T-helper 2 cell treated with Interferon-gamma antibody and Interleukin-4, amounts not matched to agents 100 ng/mL and 5 ng/mL, for 36 hours (primary cell): ENCODE results near the gene ANO10. TPM values are rescaled to one million over a fixed set of nuclear protein-coding genes. Genes with fewer than 3 reads are reported as not detected.

ENCODE experiments used
- intact Hi-C: fragments of 100-400 bp; cut with micrococcal nuclease; formaldehyde crosslinking; loops from one replicate; pipeline ENCODE4 v1.15.1; 2023
- total RNA-seq: library from RNA; stranded (reverse); gene quantifications from 2 replicates; pipeline ENCODE4 v1.2.3, GENCODE V29; 2022

The ANO10 gene
- total RNA-seq, 1 donor from 2014 or later, result 11.3 TPM

DNA sequence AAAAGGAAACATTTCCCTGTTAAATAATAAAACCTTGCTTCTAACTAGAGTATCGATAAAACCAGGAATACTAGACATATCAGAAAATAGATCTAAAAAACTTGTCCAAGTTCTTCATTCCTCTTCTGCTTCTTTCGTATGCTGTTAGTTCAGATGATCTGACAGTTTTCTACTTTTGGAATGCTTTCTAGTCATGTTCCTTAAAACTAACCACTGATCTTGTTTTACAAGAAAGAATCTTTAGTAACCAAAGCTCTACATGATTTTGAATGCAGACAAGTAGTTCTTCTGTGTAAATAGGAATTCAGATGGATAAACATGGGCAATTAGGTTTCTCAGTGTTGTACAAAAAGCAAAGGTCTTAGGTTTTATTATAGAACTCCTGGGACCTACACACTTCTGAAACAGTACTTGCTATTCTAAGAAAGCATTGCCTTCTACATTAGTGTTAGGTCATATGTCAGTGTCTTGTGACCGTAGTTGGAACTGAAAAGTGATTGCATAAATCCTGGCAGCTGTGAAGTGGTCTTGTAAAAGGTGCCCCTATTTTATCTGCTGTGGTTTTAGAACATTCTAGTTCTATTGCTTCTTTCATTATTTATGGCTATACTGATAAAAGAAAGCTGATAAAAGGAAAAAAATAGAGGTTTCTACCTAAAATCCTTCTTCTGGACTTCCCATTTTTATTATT, 294.8 kb downstream of the ANO10 start:
- intact Hi-C loops, result no loop called here

DNA sequence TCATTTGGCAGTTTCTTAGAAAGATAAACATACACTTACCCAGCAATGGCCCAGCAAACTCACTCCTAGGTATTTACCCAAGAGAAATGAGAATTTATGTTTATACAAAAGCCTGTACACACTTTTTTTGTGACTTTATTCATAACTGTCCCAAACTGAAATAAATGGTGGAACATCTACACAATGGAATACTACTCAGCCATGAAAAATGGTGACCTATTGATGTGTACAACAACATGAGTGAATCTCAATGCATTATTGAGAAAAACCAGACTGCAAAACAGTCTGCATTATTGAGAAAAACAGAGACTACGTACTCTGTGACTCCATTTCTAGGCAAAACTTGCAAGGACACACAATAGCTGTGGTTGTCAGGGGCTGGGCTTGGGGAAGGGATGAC, 298.3 kb downstream of the ANO10 start:
- intact Hi-C loops, result no loop called here

DNA sequence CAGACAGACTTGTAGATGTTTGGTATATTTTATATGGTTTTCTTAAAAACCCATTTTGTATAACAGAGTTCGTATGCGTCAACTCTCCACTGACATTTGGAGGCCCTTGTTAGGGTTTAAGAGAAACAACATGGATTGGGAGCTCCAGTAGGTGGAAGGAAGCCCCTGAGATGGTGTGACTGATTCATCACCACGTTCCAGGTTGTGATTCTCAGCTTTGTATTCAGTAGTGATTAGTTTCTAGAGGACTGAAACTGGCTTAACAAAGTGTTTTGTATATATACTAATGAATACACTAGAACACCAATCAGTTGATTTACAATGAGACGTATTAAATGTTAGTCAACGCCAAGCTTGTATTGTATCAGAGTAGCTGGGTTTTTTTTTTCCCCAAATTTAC, 301.5 kb downstream of the ANO10 start:
- intact Hi-C loops, result no loop called here

DNA sequence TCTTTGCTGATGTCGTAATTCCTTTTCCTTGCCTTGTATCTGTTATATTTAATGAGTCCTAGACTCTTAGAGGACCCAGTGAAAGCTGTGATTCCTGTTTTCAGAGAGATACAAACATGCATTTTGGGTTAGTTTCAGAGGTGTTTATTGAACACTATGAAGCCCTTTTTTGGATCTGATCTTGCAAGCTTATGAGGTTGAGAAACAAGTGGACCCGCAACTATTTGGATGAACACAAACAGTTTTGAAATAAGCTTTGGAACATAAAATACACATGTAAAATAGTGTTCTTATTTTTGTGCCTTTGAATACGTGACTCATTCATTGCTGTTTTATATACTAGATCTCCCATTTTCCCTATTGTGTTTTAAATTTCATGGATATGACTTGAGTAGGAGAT, 302.0 kb downstream of the ANO10 start:
- intact Hi-C loops, result no loop called here

DNA sequence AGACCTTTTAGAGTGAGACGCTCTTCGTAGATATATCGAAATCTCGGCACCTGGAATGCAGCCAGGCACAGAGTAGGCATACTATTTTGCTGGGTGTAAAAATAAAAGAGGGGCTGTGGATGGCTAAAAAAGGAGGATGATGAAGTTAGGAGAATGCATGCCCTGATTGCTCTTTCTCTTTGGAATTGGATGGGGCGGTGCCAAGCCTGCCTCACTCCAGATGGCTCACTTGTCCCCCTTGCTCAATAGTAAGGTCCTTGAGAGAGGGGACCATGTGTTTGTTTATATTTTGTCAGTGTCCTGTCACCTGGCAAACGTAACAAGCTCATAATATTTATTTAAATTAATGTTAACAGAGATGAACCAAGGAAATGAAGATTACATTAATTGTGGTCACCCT, 302.4 kb downstream of the ANO10 start:
- intact Hi-C loops, result no loop called here

DNA sequence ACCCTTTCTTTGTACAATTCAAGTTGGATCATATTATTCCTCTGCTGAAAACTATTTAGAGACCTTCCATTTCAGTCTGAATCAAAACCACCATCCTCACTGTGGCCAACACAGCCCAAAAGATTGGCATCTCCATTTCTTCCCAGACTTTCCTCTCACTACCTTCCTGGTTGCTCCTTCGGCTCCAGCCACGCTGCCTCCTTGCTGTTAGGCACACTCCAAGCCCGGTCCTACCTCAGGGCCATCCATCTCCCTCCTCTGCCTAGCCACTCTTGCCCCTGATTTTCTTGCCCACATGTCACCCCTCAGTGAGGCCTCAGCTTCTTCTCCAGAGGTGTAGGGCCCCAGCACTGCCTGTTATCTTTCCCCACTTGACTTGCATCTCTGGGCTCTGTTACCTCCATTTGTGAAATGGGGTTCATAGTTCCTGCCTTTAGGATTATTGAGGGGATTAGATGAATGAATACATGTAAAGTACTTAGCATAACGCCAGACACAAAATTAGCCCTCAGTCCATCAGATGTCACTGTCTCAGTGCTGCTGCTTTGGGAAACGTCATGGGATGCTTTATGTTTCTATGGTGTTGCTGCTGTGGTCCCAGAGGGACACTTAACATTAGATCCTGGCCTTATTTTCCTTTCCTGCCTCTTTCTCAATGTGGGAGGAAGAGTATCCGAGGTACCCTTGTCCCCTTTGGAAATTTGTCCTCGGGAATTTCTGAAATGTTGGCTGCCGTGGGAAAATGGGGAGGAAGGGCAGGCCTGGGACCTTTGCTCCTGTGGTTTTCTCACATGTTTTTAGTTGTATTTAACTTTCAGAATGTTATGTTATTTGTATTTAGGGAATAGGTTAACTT, 304.1 kb downstream of the ANO10 start:
- intact Hi-C loops, result no loop called here

DNA sequence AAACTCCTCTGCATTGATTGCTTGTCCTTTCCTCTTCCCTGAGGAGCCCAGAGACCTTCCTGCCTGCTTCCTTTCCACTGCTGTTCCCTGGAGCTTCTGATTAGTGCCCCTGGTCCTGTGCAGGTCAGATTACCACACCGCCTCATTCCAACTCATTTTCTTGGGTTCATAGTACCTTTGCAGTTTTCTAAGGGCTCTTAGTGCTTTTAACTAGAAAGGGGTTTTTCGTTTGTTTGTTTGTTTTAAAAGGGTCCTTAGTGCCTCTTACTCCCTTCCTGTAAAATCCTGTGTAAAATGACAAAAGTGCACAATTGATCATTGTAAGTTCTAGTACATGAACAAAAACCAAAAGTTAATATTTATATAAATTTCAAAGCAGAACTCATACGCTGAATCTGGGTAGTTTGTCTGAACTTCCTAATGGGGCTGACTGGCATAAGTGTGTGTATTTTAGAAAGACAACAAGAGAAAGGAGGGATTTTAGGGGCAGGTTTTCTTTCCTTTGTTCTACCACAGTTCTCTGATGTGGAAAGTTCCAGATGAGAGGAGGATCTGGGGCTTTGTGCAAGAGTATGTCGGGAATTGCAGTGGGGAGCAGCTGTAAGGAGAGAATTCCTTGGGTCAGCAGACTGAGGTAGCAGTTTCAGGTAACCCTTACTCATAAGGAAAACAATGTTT, 304.9 kb downstream of the ANO10 start:
- intact Hi-C loops, result no loop called here

Other genes starting within 250 kb of the ANO10 start
- 13.5 and 14.3 TPM in 2 replicates for gene ABHD5, start 68.9 kb upstream of the ANO10 start, total RNA-seq